GM21825 (cell line): Measurements from ENCODE around the gene PPM1H.
A peak's percentile ranks its signal among the peaks of the same experiment; 100 is the strongest.

ENCODE experiments used
- ATAC-seq: cut with Tn5 transposase; IDR thresholded peaks from one replicate; pipeline ENCODE4 v1.9.1; 2021; ENCODE audit warnings: mild to moderate bottlenecking, moderate library complexity; ENCODE audit not compliant: unreplicated experiment

PPM1H gene

GRCh38 chr12:62717643-62718042, 217.3 kb downstream of the PPM1H start:
- no peak for ATAC-seq

GRCh38 chr12:62716866-62717525, 218.0 kb downstream of the PPM1H start:
- no peak for ATAC-seq

GRCh38 chr12:62716037-62716436, 218.9 kb downstream of the PPM1H start:
- no peak for ATAC-seq

DNA sequence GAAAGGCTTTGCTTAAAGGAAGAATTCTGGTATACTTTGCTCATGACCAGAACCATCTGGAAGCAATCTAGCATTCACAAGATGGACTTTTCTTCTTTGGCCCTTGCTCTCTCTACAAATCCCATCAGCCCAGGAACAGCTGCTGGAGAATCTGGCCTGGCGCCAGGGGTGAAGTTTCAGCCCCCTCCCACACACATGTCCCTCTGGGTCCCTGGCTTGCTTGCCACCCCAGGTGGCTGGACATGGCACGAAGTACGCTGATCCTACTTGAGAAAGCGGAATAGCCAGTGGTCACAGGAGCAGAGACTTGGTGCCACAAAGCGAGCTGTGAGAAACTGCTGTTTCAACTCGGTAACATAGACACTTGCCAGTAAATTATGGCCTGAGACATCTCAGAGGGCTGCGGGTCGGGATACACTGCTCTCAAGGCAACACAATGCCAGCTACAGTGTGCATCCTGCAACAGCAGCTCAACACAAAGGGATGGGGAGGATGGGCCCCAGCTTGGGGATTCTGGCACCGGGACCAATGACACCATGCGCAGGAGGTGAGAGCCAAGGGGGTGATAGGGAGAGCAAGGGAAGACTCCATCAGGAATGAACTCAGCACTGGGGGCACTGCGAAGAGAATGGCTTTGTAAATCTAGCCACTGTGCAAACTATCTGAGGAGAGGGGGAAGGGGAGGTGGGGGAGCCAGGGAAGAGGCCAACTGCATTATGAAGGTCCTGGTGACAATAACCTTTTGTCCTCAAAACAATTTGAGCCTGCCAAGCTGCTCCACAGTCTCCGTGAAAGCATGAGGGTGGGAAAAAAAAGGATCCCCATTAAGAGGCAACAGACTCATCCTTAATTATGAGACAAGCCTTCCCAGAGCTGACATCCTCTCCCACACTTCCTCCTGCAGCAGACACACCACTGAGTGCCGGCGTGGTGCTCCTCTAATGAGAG, 219.9 kb downstream of the PPM1H start:
- no peak for ATAC-seq

- ATAC-seq = no peak
Observed at GRCh38 chr12:62714181-62714773, 220.7 kb downstream of the PPM1H start.

GRCh38 chr12:62713723-62714122, 221.2 kb downstream of the PPM1H start:
- ATAC-seq = no peak

- ATAC-seq = no peak
Observed at GRCh38 chr12:62712681-62713573, 222.0 kb downstream of the PPM1H start.

DNA sequence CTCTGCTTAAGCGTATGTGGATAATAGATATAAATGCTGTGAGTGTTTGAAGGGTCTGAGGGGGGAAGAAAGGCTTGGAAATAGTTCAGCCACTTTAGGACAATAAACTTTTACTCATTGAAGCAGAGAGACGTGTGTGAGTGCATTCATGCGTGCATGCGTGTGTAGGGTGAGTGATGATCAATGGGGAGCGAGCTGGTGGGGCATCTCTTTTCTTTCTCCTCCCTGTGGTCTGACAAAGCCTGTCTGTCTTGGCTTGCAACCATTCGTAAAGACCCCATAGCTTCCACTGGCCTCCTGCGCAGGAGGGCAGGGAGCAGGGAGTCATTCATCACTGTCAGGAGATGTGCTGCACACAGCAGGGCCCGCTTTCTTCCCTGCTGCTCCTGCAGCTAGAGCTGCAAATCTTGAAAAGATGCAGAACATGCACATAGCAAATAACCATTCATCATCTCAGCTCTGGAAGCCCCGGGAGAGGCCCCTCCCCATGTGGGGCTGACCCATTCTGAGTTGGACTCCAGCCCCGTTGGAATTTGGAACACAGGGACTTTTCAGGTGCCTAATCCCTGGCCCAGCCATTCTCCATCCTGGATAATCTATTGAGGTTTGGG, 223.2 kb downstream of the PPM1H start:
- no peak for ATAC-seq

- ATAC-seq = no peak
Observed at GRCh38 chr12:62709311-62709710, 225.6 kb downstream of the PPM1H start.

DNA sequence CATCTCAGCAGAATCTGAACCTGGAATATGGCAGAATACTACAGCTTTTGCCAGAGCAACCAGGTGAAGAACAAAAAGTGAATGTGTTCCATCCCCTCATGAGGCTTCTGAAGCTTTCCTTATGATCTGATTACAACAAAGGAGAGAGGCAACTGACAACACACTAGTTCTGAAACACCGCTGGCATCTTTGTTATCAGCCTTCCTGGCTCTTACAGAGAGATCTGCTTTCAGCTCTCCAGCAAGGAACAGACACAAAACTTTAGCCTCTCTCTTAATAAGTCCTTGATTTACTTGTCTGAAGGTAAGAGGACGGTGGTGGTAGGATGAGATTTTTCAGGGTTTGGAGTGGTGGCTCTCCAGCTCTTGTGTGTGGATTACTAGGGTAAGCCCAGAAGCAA, 227.0 kb downstream of the PPM1H start:
- no peak for ATAC-seq

- no peak for ATAC-seq
Observed at GRCh38 chr12:62705846-62706245, 229.1 kb downstream of the PPM1H start.

DNA sequence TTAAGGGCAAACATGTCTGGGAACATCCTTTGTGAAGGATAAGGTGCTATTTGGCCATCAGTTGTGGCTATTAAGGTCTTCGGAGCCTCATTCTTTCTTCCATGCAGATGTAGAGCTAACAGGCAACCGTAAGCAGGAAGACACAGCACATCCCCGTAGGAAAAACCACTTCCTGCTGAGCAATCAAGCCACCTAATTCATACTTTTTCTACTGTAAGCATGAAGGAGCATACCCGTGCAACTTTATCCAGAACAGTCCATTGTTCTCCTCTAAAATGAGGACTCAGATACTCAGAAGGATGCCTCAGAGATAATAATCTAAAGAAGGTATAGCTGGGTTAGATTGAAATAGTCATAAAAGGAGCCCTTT, 232.0 kb downstream of the PPM1H start:
- ATAC-seq = no peak

GRCh38 chr12:62701492-62701891, 233.5 kb downstream of the PPM1H start:
- ATAC-seq = no peak

- no peak for ATAC-seq
Observed at GRCh38 chr12:62700091-62700880, 234.7 kb downstream of the PPM1H start.

DNA sequence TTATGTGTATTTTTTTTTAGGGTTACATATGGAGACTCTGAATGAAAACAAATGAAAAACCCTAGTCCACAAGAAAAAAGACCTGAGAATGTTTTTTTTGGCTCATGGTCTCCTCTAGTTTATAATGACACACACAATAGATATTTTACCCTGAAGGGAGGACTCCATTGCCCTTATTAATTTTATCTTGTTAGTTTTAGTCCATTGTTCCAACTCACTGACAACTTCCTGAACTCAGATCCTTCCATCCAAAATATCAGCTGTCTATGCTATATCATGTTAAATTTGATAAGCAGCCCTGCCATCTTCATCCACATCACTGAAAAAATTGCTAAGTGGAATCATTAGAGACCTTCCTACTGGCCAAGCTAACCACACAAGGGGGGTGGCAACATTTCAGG, 236.2 kb downstream of the PPM1H start:
- ATAC-seq = no peak

DNA sequence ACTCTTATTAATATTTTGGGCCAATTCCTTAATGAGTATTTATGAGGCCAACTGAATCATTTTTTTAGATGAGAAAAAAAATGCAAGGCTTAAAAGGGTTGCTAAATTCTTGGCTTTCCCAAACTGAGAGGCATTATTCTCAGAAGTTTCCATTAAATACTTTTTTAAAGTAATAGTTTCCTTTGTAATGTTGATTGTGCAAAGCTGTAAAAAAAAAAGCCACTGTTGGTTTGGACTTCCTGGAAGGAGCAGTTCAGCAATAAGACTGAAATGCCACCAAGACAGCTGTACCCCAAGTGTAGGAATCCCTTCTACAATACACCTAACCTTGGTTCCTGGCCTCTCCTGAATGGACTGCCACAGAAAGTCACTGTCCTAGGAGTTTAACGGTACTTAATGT, 237.1 kb downstream of the PPM1H start:
- ATAC-seq = no peak

- ATAC-seq = no peak
Observed at GRCh38 chr12:62695696-62696095, 239.3 kb downstream of the PPM1H start.

DNA sequence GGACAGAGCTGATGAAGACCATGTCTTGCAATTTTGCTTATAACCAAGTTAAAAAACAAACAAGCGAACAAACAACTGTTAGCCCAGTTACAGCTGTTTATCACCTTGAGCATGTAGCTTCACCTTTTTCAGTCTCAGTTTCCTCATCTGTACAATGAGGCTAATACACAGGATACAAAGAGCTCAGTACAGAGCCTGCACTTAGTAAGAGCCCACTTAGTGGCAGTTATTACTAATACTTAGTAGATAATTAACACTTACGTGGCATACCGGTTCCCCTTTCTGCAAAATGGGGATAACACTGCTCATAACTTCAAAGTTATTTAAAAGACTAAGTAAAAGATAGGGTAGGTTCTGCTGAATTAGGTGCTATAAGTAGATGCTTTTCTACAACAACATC, 240.3 kb downstream of the PPM1H start:
- peak; percentile 71 for ATAC-seq

DNA sequence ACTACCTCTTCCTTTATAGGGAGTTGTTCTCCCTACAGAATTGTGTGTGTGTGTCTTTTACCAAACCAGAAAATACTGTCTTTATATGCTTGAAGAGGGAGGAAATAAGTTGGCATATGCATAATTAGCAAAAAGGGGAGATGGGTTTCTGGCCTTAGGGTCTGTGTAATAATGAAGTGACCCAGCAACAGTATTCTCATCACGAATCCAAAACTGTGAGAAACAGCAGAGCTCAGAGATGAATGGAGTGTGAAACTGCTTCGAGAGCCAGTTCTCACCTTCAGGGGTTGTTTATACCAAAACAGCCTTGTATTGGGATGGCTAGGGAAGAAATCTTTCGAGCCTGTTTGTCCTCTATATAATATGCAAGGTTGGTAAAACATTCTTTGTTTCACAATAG, 240.8 kb downstream of the PPM1H start:
- no peak for ATAC-seq
